Tibial artery (tissue), 4 donors: ENCODE results near the gene WWTR1.
A peak's percentile ranks its signal among the peaks of the same experiment; 100 is the strongest.

Experiments
- DNase-seq, 2 donors: peaks; one replicate each; pipeline ENCODE4 v3.0.0-alpha.2; 2019
- H3K27ac ChIP-seq, 2 donors: fragments of 200-600 bp; sonication (generic) in 1 of 2; 1 replicate in 1 of 2; 2 replicates in 1 of 2; pipeline ENCODE4 v1.5.1; 2018 to 2019; ENCODE audit warnings: mild to moderate bottlenecking in 1 of 2
- H3K27me3 ChIP-seq, 2 donors: fragments of 200-600 bp; sonication (generic) in 1 of 2; one replicate each; pipeline versions ENCODE4 v1.5.1 to v1.6.0; 2016 to 2019
- H3K36me3 ChIP-seq, 3 donors: fragments of 200-600 bp; sonication (generic) in 2 of 3; one replicate each; pipeline ENCODE4 v1.5.1; 2016 to 2019; ENCODE audit warnings: mild to moderate bottlenecking in 2 of 3
- H3K4me1 ChIP-seq, 4 donors: fragments of 200-600 bp; sonication (generic) in 2 of 4; 1 replicate in 3 of 4; 2 replicates in 1 of 4; pipeline ENCODE4 v1.5.1; 2016 to 2019
- H3K4me3 ChIP-seq, 2 donors: fragments of 200-600 bp; sonication (generic) in 1 of 2; 1 replicate in 1 of 2; 2 replicates in 1 of 2; pipeline ENCODE4 v1.5.1; 2018 to 2019; ENCODE audit warnings: mild to moderate bottlenecking in 2 of 2
- H3K9me3 ChIP-seq, 3 donors: fragments of 200-600 bp; sonication (generic) in 1 of 3; one replicate each; pipeline ENCODE4 v1.5.1; 2016 to 2019
- CTCF ChIP-seq, 2 experiments: fragments of 200-600 bp in 1 of 2; fragments of 450-650 bp in 1 of 2; IDR thresholded peaks; one replicate each; pipeline ENCODE4 v1.5.1; 2017 to 2019; ENCODE audit warnings: antibody characterized with exemption in 2 of 2, mild to moderate bottlenecking in 1 of 2, moderate library complexity in 1 of 2
- intact Hi-C: fragments of 100-400 bp; cut with DNase I; formaldehyde crosslinking; loops from one replicate; pipeline ENCODE4 v1.15.0; 2023; ENCODE audit warnings: low total_unique reads

Gene WWTR1

GRCh38 chr3:149609595-149609994, 48.2 kb downstream of the WWTR1 start:
- H3K27ac ChIP-seq: peak overlapping the region; percentile 28 to 40

GRCh38 chr3:149608987-149609386, 48.8 kb downstream of the WWTR1 start:
- Histone ChIP-seq H3K9me3 (no peaks in the 10 kb centered on the region), H3K4me1 (peaks cover 0 to 86% (median 37%) of the 10 kb centered on the region in 4 donors), H3K4me3 (no peak overlapping the region), H3K36me3 (no peaks in the 10 kb centered on the region), H3K27me3 (no peaks in the 10 kb centered on the region), H3K27ac (peak overlapping the region; percentile 28 to 40)
- TF ChIP-seq CTCF (IDR thresholded peaks at IDR 0.05): no peak
- intact Hi-C loops: no loop called here
- no peak for DNase-seq

More at GRCh38 chr3:149609595-149609994, 48.2 kb downstream of the WWTR1 start:
- H3K4me1 ChIP-seq: peaks cover 0 to 86% (median 33%) of the 10 kb centered on the region in 4 donors
- DNase-seq: no peak
- intact Hi-C loops: no loop called here
- H3K9me3 ChIP-seq: no peaks in the 10 kb centered on the region
- H3K27me3 ChIP-seq: no peaks in the 10 kb centered on the region
- no peak for TF ChIP-seq CTCF (IDR thresholded peaks at IDR 0.05)
- H3K36me3 ChIP-seq: no peaks in the 10 kb centered on the region
- no peak overlapping the region for H3K4me3 ChIP-seq

GRCh38 chr3:149605902-149606301, 51.9 kb downstream of the WWTR1 start:
- no peaks in the 10 kb centered on the region for H3K36me3 ChIP-seq
- no peaks in the 10 kb centered on the region for H3K9me3 ChIP-seq
- no peaks in the 10 kb centered on the region for H3K27me3 ChIP-seq
- intact Hi-C loops: no loop called here
- H3K4me1 ChIP-seq: peaks cover 0 to 91% (median 58%) of the 10 kb centered on the region in 4 donors
- no peak overlapping the region for H3K4me3 ChIP-seq
- no peak for DNase-seq
- no peak for TF ChIP-seq CTCF (IDR thresholded peaks at IDR 0.05)
- peak overlapping the region in 1 of 2 donors; percentile 14 for H3K27ac ChIP-seq

- intact Hi-C loops: no loop called here
- no peaks in the 10 kb centered on the region for H3K36me3 ChIP-seq
- no peak for TF ChIP-seq CTCF (IDR thresholded peaks at IDR 0.05)
- H3K9me3 ChIP-seq: no peaks in the 10 kb centered on the region
- no peak for DNase-seq
- no peak overlapping the region for H3K4me3 ChIP-seq
- peak overlapping the region; percentile 25 to 27 for H3K27ac ChIP-seq
- peaks cover 0 to 91% (median 57%) of the 10 kb centered on the region in 4 donors for H3K4me1 ChIP-seq
- H3K27me3 ChIP-seq: no peaks in the 10 kb centered on the region
These were observed 53.5 kb downstream of the WWTR1 start for GRCh38 chr3:149604125-149604875.

DNA sequence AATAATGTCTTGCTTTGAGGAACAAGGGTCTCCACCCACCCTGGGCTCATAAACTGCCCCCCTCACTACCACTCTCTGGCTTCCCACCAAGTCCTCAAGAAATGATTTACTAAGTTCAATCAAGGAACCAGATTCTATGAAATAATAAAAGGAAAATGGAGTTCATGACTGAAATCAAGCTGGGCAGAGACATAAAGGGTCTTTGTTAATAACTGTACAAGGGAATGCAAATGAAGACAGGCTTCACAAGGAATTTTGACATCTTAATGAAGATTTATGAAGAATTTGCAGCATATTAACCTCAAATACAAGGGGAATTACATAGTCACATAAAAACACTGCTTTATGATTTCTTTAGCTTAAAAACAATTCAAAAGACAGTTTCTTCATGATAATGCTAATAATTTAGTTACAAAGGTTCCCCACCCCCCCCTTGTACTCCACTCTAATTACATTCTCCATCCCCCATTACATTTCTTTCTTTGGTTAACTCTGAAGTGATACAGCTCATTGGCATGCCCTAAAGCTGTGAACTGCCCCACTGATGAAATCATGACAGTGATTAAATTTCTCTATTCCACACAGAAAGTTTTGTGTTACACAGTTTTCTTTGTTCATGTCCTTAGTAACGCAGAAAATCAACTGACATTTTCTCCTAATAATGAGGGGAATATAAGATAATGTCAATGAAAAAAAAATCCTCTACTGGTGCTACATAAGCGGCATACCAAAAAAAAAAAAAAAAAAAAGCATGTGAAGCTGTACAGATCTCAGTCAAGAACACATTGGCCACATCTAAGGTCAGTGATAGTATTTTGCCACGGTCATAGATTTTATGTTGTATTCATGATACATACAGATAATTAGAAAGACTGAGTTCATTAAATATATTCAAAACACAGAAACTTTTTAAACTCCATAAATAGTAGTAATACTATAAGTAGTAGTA, 54.4 kb downstream of the WWTR1 start:
- intact Hi-C loops: no loop called here
- H3K27ac ChIP-seq: peak overlapping the region; percentile 62 to 63
- no peaks in the 10 kb centered on the region for H3K36me3 ChIP-seq
- H3K4me1 ChIP-seq: peaks cover 0 to 92% (median 61%) of the 10 kb centered on the region in 4 donors
- no peaks in the 10 kb centered on the region for H3K27me3 ChIP-seq
- no peak for TF ChIP-seq CTCF (IDR thresholded peaks at IDR 0.05)
- no peak for DNase-seq
- H3K4me3 ChIP-seq: no peak overlapping the region
- H3K9me3 ChIP-seq: no peaks in the 10 kb centered on the region
